ENCODE results near the gene CDC42EP2. TPM values are rescaled to one million over a fixed set of nuclear protein-coding genes. Genes with fewer than 3 reads are reported as not detected.

CDC42EP2 gene
- total RNA-seq, 1 experiment from 2014 or later = 8.1 TPM

DNA sequence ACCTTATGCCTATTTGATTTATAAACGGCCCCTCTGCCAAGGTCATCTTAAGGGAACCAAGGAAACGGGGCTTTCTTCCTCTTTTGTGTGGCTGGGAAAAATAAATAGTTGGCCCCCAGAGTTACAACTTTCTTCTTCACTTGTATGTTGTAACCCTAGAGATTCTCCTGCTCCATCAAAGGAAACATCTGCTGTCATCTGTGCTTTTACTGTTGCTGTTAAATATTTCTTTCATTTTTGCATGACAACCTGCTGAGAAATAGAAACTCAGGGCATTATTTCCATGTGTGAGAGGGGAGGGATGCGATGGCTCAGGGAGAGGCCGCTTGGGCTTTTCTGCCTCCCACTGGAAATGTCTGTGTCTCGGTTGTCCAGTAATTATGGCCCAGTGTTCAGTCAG is 21.8 kb upstream of the CDC42EP2 start:
- H3K9me3 ChIP-seq (ENCODE audit: control insufficient read depth, insufficient read depth, low read depth, low read length) = no peaks in the 10 kb centered on the region
- CTCF ChIA-PET = interaction anchor here (0.6 kb wide), 1 partner anchor 17 kb away, joined by 9 read pairs; no protein-coding TSS in a partner anchor
- H3K4me3 ChIP-seq (ENCODE audit: low read depth in 2 of 2, low read length in 2 of 2) = no peak overlapping the region
- ATAC-seq = no peak
- in situ Hi-C loops (cut with HindIII; ENCODE audit: low pct_unique_long_range_greater_than_20kb, low sequenced_read_pairs) (no loop called here), intact Hi-C loops (cut with micrococcal nuclease; ENCODE audit: unreplicated experiment) (no loop called here)
- no TSS peak for BruUV-seq (replicated peaks)
- H3K36me3 ChIP-seq (ENCODE audit: control insufficient read depth, insufficient read depth, low read length) = peaks cover 12% of the 10 kb centered on the region
- H3K27ac ChIP-seq (ENCODE audit: low read length) = no peak overlapping the region
- no peaks in the 10 kb centered on the region for H3K4me1 ChIP-seq (ENCODE audit: control insufficient read depth, insufficient read depth, low read length)
- DNase-seq (ENCODE audit: low read depth, low spot score) = no peak
- POLR2A ChIA-PET = no interaction called here
- TF ChIP-seq CTCF (IDR thresholded peaks at IDR 0.05) = no peak
- TF ChIP-seq SIN3A (IDR thresholded peaks at IDR 0.05; ENCODE audit: borderline replicate concordance, insufficient read depth, low read depth, low read length) = no peak
- no peaks in the 10 kb centered on the region for H3K27me3 ChIP-seq (ENCODE audit: control insufficient read depth, insufficient read depth, low read length)

GRCh38 chr11:65293909-65294381 is 20.7 kb upstream of the CDC42EP2 start:
- H3K27me3 ChIP-seq (ENCODE audit: control insufficient read depth, insufficient read depth, low read length) = no peaks in the 10 kb centered on the region
- in situ Hi-C loops (cut with HindIII; ENCODE audit: low pct_unique_long_range_greater_than_20kb, low sequenced_read_pairs) (no loop called here), intact Hi-C loops (cut with micrococcal nuclease; ENCODE audit: unreplicated experiment) (no loop called here)
- no peaks in the 10 kb centered on the region for H3K4me1 ChIP-seq (ENCODE audit: control insufficient read depth, insufficient read depth, low read length)
- no TSS peak for BruUV-seq (replicated peaks)
- H3K27ac ChIP-seq (ENCODE audit: low read length) = no peak overlapping the region
- no peak for ATAC-seq
- no peak for DNase-seq (ENCODE audit: low read depth, low spot score)
- CTCF ChIA-PET = no interaction called here
- POLR2A ChIA-PET = interaction anchor here (0.5 kb wide), 1 partner anchor 144 kb away, joined by 9 read pairs; no protein-coding TSS in a partner anchor
- no peaks in the 10 kb centered on the region for H3K9me3 ChIP-seq (ENCODE audit: control insufficient read depth, insufficient read depth, low read depth, low read length)
- peaks cover 12% of the 10 kb centered on the region for H3K36me3 ChIP-seq (ENCODE audit: control insufficient read depth, insufficient read depth, low read length)
- no peak overlapping the region for H3K4me3 ChIP-seq (ENCODE audit: low read depth in 2 of 2, low read length in 2 of 2)
- TF ChIP-seq CTCF (IDR thresholded peaks at IDR 0.05) (no peak), SIN3A (IDR thresholded peaks at IDR 0.05; ENCODE audit: borderline replicate concordance, insufficient read depth, low read depth, low read length) (no peak), TCF7L2 (IDR thresholded peaks at IDR 0.05; ENCODE audit: low read depth, low read length) (no peak), POLR2AphosphoS5 (IDR thresholded peaks at IDR 0.05; ENCODE audit: low read depth, low read length) (no peak), REST (IDR thresholded peaks at IDR 0.05; ENCODE audit: insufficient read depth in 1 of 2, low read depth in 2 of 2, low read length in 1 of 2) (no peak)
